Urinary bladder (tissue), 4 donors: ENCODE measurements around the gene SMIM31. TPM values are rescaled to one million over a fixed set of nuclear protein-coding genes. Genes with fewer than 3 reads are reported as not detected.

Experiments used
- DNase-seq: peaks from one replicate; pipeline ENCODE4 v3.0.0-alpha.2; 2015; ENCODE audit errors: extremely low spot score
- H3K27ac ChIP-seq: one replicate; pipeline ENCODE4 v1.5.1; 2013; ENCODE audit warnings: low read depth, mild to moderate bottlenecking, moderate library complexity
- H3K36me3 ChIP-seq: one replicate; pipeline ENCODE4 v1.6.1; 2013; ENCODE audit warnings: mild to moderate bottlenecking, moderate library complexity; ENCODE audit not compliant: insufficient read depth
- H3K4me1 ChIP-seq: one replicate; pipeline ENCODE4 v1.6.1; 2013; ENCODE audit warnings: mild to moderate bottlenecking, moderate library complexity; ENCODE audit not compliant: insufficient read depth
- H3K4me3 ChIP-seq: one replicate; pipeline ENCODE4 v1.5.1; 2013; ENCODE audit warnings: low read depth, low read length
- WGBS: extraction: QIAGEN DNeasy Blood & Tissue Kit; methylation state at CpG from one replicate; pipeline ENCODE4 v1.1.7; 2013; 5-methylcytosine and 5-hydroxymethylcytosine counted together
- polyA plus RNA-seq: library from polyadenylated mRNA; stranded (reverse); fragments of 200-250 nt; gene quantifications from one replicate; pipeline ENCODE4 v1.2.3, GENCODE V29; 2013
- total RNA-seq: library from RNA; depleted of rRNA; stranded (reverse); fragments of >200 nt; gene quantifications from one replicate; pipeline ENCODE4 v1.2.3, GENCODE V29; 2014
- donor health status: healthy with polysubstance abuse.
- donor health status: healthy.

SMIM31 gene
- total RNA-seq (0.42 TPM), polyA plus RNA-seq (0.09 TPM)

GRCh38 chr4:164753873-164754488, at the start of gene SMIM31:
TSS of gene SMIM31 (plus strand) at chr4:164754131. CDS start at chr4:164770444, 16,313 bp downstream.
- no peak for DNase-seq

GRCh38 chr4:164706675-164707074, 47.3 kb upstream of the SMIM31 start:
- 75% methylated on average over 4 of the region's 4 CpGs for WGBS
- H3K4me1 ChIP-seq = no peaks in the 10 kb centered on the region
- no peaks in the 10 kb centered on the region for H3K36me3 ChIP-seq
- DNase-seq = no peak
- no peak overlapping the region for H3K27ac ChIP-seq
- H3K4me3 ChIP-seq = no peak overlapping the region

More at GRCh38 chr4:164753873-164754488, at the start of gene SMIM31:
- Histone ChIP-seq H3K4me1 (no peaks in the 10 kb centered on the region), H3K4me3 (no peak within 1 kb of the TSS), H3K27ac (peak within 1 kb of the TSS; percentile 50), H3K36me3 (no peaks in the 10 kb centered on the region)
- 38% methylated on average over 7 of the region's 7 CpGs for WGBS

GRCh38 chr4:164716901-164717300, 37.0 kb upstream of the SMIM31 start:
- no peaks in the 10 kb centered on the region for H3K4me1 ChIP-seq
- H3K27ac ChIP-seq = no peak overlapping the region
- WGBS = 79% methylated on average over 3 of the region's 3 CpGs
- no peak for DNase-seq
- H3K36me3 ChIP-seq = no peaks in the 10 kb centered on the region
- H3K4me3 ChIP-seq = no peak overlapping the region

- no peaks in the 10 kb centered on the region for H3K4me1 ChIP-seq
- H3K27ac ChIP-seq = no peak overlapping the region
- DNase-seq = no peak
- WGBS = 92% methylated on average over 2 of the region's 2 CpGs
- H3K36me3 ChIP-seq = no peaks in the 10 kb centered on the region
- no peak overlapping the region for H3K4me3 ChIP-seq
Measured at GRCh38 chr4:164718827-164719226, 35.1 kb upstream of the SMIM31 start.

DNA sequence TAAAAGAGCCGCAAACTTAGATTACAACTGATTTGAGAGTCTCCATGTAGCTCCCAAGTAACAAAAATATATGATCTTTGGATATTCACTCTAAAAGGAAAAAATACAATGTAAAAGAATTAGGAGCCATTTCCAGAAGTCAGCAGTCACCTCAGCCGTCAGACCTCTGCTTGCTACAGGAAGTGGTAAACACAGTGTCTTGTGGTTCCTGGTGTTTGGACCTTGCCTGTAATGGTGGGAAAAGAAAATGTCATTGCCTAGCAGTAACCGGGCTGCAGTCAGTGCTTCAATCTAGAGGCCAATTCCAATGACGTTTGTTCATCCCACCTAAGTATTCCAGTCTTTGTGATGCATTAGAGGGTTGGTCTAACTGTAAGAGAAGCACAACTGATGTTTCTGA, 28.9 kb upstream of the SMIM31 start:
- H3K36me3 ChIP-seq = no peaks in the 10 kb centered on the region
- no peak for DNase-seq
- WGBS = 62% methylated on average over 4 of the region's 4 CpGs

DNA sequence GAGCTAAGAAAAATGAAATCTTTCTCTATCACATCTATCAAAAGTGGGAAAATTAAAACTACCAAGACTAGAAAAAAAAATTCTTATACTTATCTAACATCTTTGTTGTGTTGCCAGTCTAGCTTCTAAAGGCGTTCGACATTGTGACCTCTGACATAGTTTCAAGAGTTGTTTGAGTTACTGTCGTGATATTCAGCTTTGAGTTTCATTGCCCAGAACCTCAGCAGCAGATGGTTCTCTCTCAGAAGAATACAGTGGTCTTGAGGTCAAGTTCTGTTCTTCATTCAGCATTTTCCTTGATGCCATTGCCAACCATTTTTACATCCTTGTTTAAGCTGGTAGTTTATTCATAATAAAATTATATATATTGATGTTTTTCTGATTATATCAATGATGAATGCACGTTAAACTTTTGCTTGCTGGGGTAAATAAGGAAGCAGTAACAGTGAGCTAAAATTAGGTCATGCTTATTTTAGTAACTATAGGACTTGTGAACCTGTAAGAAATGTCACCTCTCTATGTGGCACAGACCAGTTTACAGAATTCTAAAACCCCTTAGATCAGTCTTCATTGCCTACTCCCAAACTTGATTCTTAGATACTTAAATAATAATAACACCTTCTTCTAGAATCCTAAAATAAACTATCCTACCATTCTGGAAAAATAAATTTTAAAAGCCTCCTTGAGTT, 23.1 kb upstream of the SMIM31 start:
- WGBS = 47% methylated on average over 4 of the region's 4 CpGs
- no peaks in the 10 kb centered on the region for H3K36me3 ChIP-seq
- no peak overlapping the region for H3K27ac ChIP-seq
- DNase-seq = no peak
- no peaks in the 10 kb centered on the region for H3K4me1 ChIP-seq
- H3K4me3 ChIP-seq = no peak overlapping the region

More for the DNA sequence above, 28.9 kb upstream of the SMIM31 start:
- Histone ChIP-seq H3K27ac (no peak overlapping the region), H3K4me1 (no peaks in the 10 kb centered on the region), H3K4me3 (no peak overlapping the region)

GRCh38 chr4:164731827-164732474, 22.0 kb upstream of the SMIM31 start:
- 29% methylated on average over 5 of the region's 5 CpGs for WGBS
- Histone ChIP-seq H3K36me3 (no peaks in the 10 kb centered on the region), H3K27ac (no peak overlapping the region), H3K4me1 (no peaks in the 10 kb centered on the region), H3K4me3 (no peak overlapping the region)
- DNase-seq = peak; percentile 17

DNA sequence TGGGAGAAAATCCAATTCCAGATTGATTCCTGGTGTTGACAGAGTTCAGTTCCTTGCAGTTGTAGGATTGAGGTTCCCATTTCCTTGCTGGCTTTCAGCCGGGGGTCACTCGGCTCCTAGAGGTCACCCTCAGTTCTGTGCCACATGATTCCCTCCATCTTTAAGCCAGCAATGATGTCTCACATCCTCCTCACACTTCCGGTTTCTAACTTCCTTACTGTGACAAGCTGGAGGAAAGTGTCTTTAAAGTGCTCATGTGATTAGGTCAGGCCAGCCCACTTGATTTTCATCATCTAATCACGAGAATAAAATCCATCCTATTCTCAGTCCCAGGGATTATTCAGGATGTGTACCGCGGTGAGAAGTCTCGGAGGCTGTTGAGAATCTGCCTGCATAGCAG, 19.4 kb upstream of the SMIM31 start:
- DNase-seq = no peak
- no peaks in the 10 kb centered on the region for H3K4me1 ChIP-seq
- H3K4me3 ChIP-seq = no peak overlapping the region
- H3K27ac ChIP-seq = no peak overlapping the region
- 58% methylated on average over 7 of the region's 7 CpGs for WGBS
- no peaks in the 10 kb centered on the region for H3K36me3 ChIP-seq

DNA sequence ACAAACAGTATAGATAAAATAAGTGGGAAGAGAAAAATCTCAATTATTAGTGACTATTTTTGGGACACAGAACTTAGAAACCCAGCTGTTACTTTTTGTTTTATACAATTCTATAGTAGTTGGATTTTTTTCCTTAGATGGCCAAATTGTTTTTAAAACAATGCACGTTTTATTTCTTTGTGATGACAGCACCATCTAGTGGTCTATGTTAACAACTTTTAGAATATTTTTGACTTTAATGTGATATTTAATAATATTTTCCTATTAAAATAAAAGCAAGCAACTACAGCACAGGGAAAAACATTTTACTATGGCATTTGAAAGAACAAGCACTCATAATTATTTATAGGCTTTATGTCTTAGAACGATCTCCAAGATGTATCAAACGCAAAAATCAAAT, 5.6 kb upstream of the SMIM31 start:
- no peaks in the 10 kb centered on the region for H3K4me1 ChIP-seq
- WGBS = 51% methylated on average over 3 of the region's 3 CpGs
- no peaks in the 10 kb centered on the region for H3K36me3 ChIP-seq
- no peak overlapping the region for H3K27ac ChIP-seq
- H3K4me3 ChIP-seq = no peak overlapping the region
- no peak for DNase-seq

DNA sequence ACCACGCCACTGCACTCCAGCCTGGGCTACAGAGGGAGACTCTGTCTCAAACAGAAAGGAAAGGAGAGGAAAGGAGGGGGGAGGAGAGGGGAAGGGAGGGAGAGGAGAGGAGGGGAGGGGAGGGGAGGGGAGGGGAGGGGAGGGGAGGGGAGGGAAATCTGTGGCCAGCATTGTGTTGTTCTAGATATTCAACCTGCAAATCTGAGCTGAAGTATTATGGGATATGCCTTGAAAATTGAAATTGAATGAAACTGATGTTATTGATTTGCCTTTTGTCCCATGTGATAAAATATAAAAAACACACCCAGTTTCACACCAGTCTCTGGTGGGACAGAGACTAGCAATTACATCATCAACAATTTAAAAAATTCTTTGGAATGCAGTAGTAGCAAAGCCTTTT, 1.5 kb downstream of the SMIM31 start:
- Histone ChIP-seq H3K27ac (no peak overlapping the region), H3K4me3 (no peak overlapping the region), H3K36me3 (no peaks in the 10 kb centered on the region), H3K4me1 (no peaks in the 10 kb centered on the region)
- no peak for DNase-seq
- WGBS = 91% methylated on average over 1 of the region's 1 CpG

DNA sequence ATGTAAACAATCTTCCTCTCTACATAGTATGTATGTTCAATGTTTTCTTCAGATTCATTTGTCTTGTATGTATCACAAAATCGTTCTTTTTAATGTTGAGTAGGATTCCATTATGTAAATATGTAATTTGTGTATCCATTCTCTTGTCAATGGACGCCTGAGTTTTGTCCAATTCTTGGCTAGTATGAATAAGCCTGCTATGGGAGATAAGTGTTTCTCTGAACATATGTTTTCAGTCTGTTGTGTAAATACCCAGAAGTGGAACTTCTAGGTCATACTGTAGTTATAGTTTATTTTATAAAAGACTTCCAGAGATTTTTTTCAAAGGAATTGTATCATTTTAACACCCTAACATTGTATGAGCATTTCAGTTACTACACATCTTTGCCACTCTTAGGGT, 2.8 kb downstream of the SMIM31 start:
- DNase-seq = no peak
- WGBS = 26% methylated on average over 2 of the region's 2 CpGs
- no peaks in the 10 kb centered on the region for H3K4me1 ChIP-seq
- H3K27ac ChIP-seq = no peak overlapping the region
- no peak overlapping the region for H3K4me3 ChIP-seq
- H3K36me3 ChIP-seq = no peaks in the 10 kb centered on the region

DNA sequence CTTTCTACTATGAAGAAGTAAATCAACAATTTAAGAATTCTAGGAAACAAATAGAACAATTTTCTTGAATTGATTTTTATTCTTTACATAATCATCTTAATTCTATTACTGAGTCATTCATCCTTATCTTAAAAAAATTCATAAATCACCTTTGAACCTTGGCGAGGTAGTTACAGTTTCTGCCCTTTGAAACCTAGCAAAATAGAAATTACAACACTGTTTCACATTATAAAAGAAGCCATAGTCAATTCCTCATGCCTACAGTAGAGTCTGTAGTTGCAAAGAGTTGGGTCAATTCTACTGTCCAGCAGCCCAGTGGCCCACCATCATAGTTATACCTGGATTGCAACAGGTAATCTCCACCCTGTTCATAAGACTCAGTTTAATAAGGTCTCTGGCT, 7.3 kb downstream of the SMIM31 start:
- no peak overlapping the region for H3K27ac ChIP-seq
- DNase-seq = no peak
- H3K36me3 ChIP-seq = no peaks in the 10 kb centered on the region
- 88% methylated on average over 1 of the region's 1 CpG for WGBS
- no peak overlapping the region for H3K4me3 ChIP-seq
- no peaks in the 10 kb centered on the region for H3K4me1 ChIP-seq

DNA sequence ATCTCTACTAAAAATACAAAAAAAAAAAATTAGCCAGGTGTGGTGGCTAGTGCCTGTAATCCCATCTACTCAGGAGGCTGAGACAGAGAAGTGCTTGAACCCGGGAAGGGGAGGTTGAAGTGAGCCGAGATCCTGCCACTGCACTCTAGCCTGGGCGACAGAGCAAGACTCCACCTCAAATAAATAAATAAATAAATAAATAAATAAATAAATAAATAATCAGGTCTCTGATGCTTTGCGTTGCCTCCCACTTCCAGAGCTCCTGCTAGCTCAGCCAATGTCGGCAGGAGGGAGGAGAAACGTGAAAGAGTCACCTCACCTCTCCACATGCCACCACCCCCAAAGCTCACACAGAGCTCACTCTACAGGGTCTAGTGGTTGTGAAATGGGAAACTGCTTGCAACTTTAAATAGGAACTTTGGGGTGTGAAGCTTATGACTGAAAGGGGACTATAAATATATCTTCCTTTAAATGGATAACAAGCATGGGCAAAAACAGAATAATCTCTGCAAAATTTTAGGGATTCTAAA, 7.9 kb downstream of the SMIM31 start:
- WGBS = 92% methylated on average over 6 of the region's 6 CpGs
- H3K36me3 ChIP-seq = no peaks in the 10 kb centered on the region
- H3K4me3 ChIP-seq = no peak overlapping the region
- H3K27ac ChIP-seq = no peak overlapping the region
- no peak for DNase-seq
- H3K4me1 ChIP-seq = no peaks in the 10 kb centered on the region

DNA sequence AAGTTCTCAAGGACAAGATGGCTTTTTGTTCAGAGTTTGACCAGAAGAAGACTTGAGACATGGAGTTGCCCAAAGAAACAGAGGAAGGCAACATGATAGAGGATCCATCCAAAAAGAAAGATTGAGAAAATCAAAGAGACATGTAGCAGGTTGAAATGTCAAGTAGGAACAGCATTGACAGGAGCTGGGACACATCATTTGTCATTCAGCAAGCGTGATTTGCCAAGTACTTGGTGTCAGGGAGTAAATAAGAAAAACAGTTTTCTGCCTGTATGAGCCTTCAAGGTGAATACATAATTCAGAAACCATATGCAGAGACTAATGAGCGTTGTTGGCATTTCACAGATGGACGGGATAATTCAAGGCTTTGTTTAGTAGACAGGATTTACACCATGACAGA, 11.2 kb downstream of the SMIM31 start:
- Histone ChIP-seq H3K4me3 (no peak overlapping the region), H3K4me1 (no peaks in the 10 kb centered on the region), H3K36me3 (no peaks in the 10 kb centered on the region), H3K27ac (no peak overlapping the region)
- WGBS = 86% methylated on average over 3 of the region's 3 CpGs
- DNase-seq = no peak
